Choroid plexus epithelial cell (primary cell): ENCODE data around the gene IMPG1.
"Not testable (repeated sequence)": the region's sequence is repeated elsewhere in the genome, so short reads cannot be mapped to it uniquely, and the experiment has no call there.

Source experiments
- DNase-seq: peaks from one replicate; pipeline ENCODE4 v3.0.0-alpha.2; 2010; ENCODE audit warnings: low read depth
- H3K4me3 ChIP-seq: 2 replicates; pipeline ENCODE4 v1.5.1; 2011; ENCODE audit warnings: low read depth, mild to moderate bottlenecking, control low read depth, low read length, moderate library complexity
- CTCF ChIP-seq: conservative IDR thresholded peaks from 2 replicates; pipeline ENCODE4 v1.5.1; 2011; ENCODE audit warnings: low read depth, mild to moderate bottlenecking, control low read depth, inconsistent platforms, low read length, moderate library complexity

The IMPG1 gene

GRCh38 chr6:75931011-75931680 lies 141.3 kb downstream of the IMPG1 start:
- H3K4me3 ChIP-seq: no peak overlapping the region
- no peak for TF ChIP-seq CTCF
- no peak for DNase-seq

GRCh38 chr6:75926293-75927168 lies 145.9 kb downstream of the IMPG1 start:
- H3K4me3 ChIP-seq: no peak overlapping the region
- DNase-seq: no peak
- no peak for TF ChIP-seq CTCF

- H3K4me3 ChIP-seq: no peak overlapping the region
These were observed 150.2 kb downstream of the IMPG1 start for GRCh38 chr6:75922226-75922625.

GRCh38 chr6:75913040-75913439 lies 159.4 kb downstream of the IMPG1 start:
- no peak for TF ChIP-seq CTCF
- H3K4me3 ChIP-seq: no peak overlapping the region
- DNase-seq: no peak

More at GRCh38 chr6:75922226-75922625, 150.2 kb downstream of the IMPG1 start:
- TF ChIP-seq CTCF: no peak
- DNase-seq: peak; percentile 33

GRCh38 chr6:75907444-75907843 lies 165.0 kb downstream of the IMPG1 start:
- no peak for DNase-seq

GRCh38 chr6:75906871-75907270 lies 165.6 kb downstream of the IMPG1 start:
- H3K4me3 ChIP-seq: no peak overlapping the region
- DNase-seq: no peak
- TF ChIP-seq CTCF: no peak

More at GRCh38 chr6:75907444-75907843, 165.0 kb downstream of the IMPG1 start:
- no peak for TF ChIP-seq CTCF
- H3K4me3 ChIP-seq: no peak overlapping the region

- not testable (repeated sequence) for DNase-seq, H3K4me3 ChIP-seq
These were observed 167.3 kb downstream of the IMPG1 start for GRCh38 chr6:75905129-75905528.

GRCh38 chr6:75900216-75900615 lies 172.2 kb downstream of the IMPG1 start:
- not testable (repeated sequence) for DNase-seq, H3K4me3 ChIP-seq
